Transverse colon (tissue), 4 donors: ENCODE measurements around the gene AGRN.

Source experiments
- CTCF ChIP-seq, 5 experiments: fragments of 200-600 bp in 3 of 5; fragments of 450-650 bp in 2 of 5; sonication (generic) in 3 of 5; IDR thresholded peaks; 1 replicate in 2 of 5; 2 replicates in 3 of 5; pipeline ENCODE4 v1.5.1; 2016 to 2017; ENCODE audit warnings: antibody characterized with exemption in 5 of 5, inconsistent platforms in 3 of 5, mild to moderate bottlenecking in 2 of 5, moderate library complexity in 1 of 5
- POLR2A ChIP-seq: fragments of 450-650 bp; IDR thresholded peaks from one replicate; pipeline ENCODE4 v1.6.1; 2016; ENCODE audit warnings: antibody characterized with exemption, mild to moderate bottlenecking, moderate library complexity
- POLR2AphosphoS5 ChIP-seq, 3 donors: sonication (generic); formaldehyde crosslinking; IDR thresholded peaks; one replicate each; pipeline ENCODE4 v1.6.1; 2016; ENCODE audit warnings: antibody characterized with exemption in 3 of 3

- TF ChIP-seq CTCF (IDR thresholded peaks at IDR 0.05): no peak
- TF ChIP-seq POLR2A: no peak
- no peak for TF ChIP-seq POLR2AphosphoS5 (IDR thresholded peaks at IDR 0.05)
Observed at GRCh38 chr1:1042835-1043234, 22.9 kb downstream of the AGRN start.
